ENCODE measurements around the gene TMEM115.

- peak; percentile 69 for TF ChIP-seq POLR2A (IDR thresholded peaks at IDR 0.05; ENCODE audit: low read depth, low read length)
- TF ChIP-seq CTCF (conservative IDR thresholded peaks at IDR 0.05; ENCODE audit: low read depth, low read length) = no peak
- no peak for TF ChIP-seq RFX5 (IDR thresholded peaks at IDR 0.05; ENCODE audit: low read depth, low read length)
- TF ChIP-seq, protein P1, sequence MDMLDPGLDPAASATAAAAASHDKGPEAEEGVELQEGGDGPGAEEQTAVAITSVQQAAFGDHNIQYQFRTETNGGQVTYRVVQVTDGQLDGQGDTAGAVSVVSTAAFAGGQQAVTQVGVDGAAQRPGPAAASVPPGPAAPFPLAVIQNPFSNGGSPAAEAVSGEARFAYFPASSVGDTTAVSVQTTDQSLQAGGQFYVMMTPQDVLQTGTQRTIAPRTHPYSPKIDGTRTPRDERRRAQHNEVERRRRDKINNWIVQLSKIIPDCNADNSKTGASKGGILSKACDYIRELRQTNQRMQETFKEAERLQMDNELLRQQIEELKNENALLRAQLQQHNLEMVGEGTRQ (IDR thresholded peaks at IDR 0.05; ENCODE audit: low read depth, low read length) = peak; percentile 68; the same call in 1 of the 2 replicates
Measured at GRCh38 chr3:50358911-50359759, at the start of gene TMEM115.
